ENCODE measurements around the gene NELFB. TPM values are rescaled to one million over a fixed set of nuclear protein-coding genes. Genes with fewer than 3 reads are reported as not detected.

Gene NELFB
- total RNA-seq, 3 donors from 2014 or later (not counting 1 experiment from before 2014, with no cell fraction given): 42.9 to 53.8 (median 52.6) TPM

DNA sequence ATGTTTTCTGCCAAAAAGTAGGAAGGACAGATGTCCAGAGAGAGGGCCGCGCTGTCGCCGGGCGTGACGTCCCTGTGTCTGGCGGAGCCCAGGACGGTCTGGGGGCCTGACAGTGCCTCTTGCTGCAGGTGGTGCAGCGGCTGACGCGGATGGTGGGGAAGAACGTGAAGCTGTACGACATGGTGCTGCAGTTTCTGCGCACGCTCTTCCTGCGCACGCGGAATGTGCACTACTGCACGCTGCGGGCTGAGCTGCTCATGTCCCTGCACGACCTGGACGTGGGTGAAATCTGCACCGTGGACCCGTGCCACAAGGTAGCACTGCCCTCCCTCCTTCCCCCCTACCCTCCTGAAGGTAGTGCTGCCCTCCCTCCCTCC, 7.8 kb downstream of the NELFB start:
- H3K4me3 Mint-ChIP-seq: no peak overlapping the region
- TF ChIP-seq, protein P1, sequence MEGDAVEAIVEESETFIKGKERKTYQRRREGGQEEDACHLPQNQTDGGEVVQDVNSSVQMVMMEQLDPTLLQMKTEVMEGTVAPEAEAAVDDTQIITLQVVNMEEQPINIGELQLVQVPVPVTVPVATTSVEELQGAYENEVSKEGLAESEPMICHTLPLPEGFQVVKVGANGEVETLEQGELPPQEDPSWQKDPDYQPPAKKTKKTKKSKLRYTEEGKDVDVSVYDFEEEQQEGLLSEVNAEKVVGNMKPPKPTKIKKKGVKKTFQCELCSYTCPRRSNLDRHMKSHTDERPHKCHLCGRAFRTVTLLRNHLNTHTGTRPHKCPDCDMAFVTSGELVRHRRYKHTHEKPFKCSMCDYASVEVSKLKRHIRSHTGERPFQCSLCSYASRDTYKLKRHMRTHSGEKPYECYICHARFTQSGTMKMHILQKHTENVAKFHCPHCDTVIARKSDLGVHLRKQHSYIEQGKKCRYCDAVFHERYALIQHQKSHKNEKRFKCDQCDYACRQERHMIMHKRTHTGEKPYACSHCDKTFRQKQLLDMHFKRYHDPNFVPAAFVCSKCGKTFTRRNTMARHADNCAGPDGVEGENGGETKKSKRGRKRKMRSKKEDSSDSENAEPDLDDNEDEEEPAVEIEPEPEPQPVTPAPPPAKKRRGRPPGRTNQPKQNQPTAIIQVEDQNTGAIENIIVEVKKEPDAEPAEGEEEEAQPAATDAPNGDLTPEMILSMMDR (IDR thresholded peaks at IDR 0.05): no peak
- H3K9me3 Mint-ChIP-seq: no peaks in the 10 kb centered on the region
- no peaks in the 10 kb centered on the region for H3K9me3 ChIP-seq (ENCODE audit: control insufficient read depth, insufficient read depth, low read length)
- H3K27me3 Mint-ChIP-seq (ENCODE audit: low read depth in 2 of 2): no peaks in the 10 kb centered on the region
- no peak for ATAC-seq
- H3K27ac Mint-ChIP-seq: no peak overlapping the region
- no peak overlapping the region for H3K27ac ChIP-seq (ENCODE audit: low read length)
- intact Hi-C loops (cut with micrococcal nuclease): no loop called here
- 92% methylated on average over 24 of the region's 24 CpGs for WGBS (ENCODE audit: insufficient coverage)
- H3K36me3 ChIP-seq (ENCODE audit: control insufficient read depth, insufficient read depth, low read length): peaks cover 33% of the 10 kb centered on the region
- peaks cover 0 to 6% of the 10 kb centered on the region in 2 donors for H3K4me1 Mint-ChIP-seq
- H3K36me3 Mint-ChIP-seq: no peaks in the 10 kb centered on the region
- H3K4me1 ChIP-seq (ENCODE audit: control insufficient read depth, insufficient read depth, low read length): peaks cover under 1% of the 10 kb centered on the region
- H3K27me3 ChIP-seq (ENCODE audit: control insufficient read depth, insufficient read depth, low read length): no peaks in the 10 kb centered on the region
- no peak for DNase-seq
- H3K4me3 ChIP-seq (ENCODE audit: low read length): no peak overlapping the region

DNA sequence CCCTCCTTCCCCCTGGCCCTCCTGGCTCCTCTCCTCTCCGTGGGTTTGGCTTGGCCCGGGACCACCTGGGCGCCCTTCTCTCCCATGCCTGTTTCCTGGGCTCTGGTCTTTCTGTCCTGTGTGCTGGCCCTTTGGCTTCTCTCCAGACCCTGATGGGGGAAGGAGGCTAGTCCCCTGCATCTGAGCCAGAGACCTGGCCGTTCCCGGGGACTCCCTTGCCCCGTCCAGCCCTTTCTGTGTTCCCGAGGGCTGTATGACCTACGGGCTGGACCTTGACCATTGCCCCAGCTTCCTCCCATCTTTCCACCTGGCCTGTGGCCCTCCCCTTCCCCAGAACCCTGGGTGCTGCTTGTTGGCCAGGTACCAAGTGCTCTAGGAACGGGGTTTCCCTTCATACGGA, 8.4 kb downstream of the NELFB start:
- intact Hi-C loops (cut with micrococcal nuclease): no loop called here
- peaks cover 35% of the 10 kb centered on the region for H3K36me3 ChIP-seq (ENCODE audit: control insufficient read depth, insufficient read depth, low read length)
- no peak overlapping the region for H3K4me3 Mint-ChIP-seq

DNA sequence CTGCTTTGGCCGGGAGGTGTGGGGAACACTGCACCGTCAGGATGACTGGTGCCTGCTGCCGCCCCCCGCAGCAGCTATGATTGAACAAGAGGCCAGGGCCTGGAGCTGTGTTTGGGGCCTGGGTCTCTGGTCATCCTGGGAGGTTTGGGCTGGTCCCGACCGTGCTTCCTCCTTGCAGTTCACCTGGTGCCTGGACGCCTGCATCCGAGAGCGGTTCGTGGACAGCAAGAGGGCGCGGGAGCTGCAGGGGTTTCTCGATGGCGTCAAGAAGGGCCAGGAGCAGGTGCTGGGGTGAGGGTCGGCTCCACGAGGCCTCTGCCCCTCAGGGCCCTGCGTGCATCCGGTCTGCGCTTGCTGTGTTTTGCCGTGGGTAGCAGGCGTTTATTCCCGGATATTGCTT, 8.9 kb downstream of the NELFB start:
- DNase-seq (no peak), ATAC-seq (no peak)
- H3K36me3 ChIP-seq (ENCODE audit: control insufficient read depth, insufficient read depth, low read length): peaks cover 33% of the 10 kb centered on the region
- no peak overlapping the region for H3K4me3 ChIP-seq (ENCODE audit: low read length)
- 98% methylated on average over 22 of the region's 22 CpGs for WGBS (ENCODE audit: insufficient coverage)
- H3K27me3 ChIP-seq (ENCODE audit: control insufficient read depth, insufficient read depth, low read length): no peaks in the 10 kb centered on the region
- H3K4me1 ChIP-seq (ENCODE audit: control insufficient read depth, insufficient read depth, low read length): peaks cover 4% of the 10 kb centered on the region
- H3K27ac Mint-ChIP-seq: no peak overlapping the region
- peaks cover 0 to 12% of the 10 kb centered on the region in 2 donors for H3K4me1 Mint-ChIP-seq
- TF ChIP-seq, protein P1 (IDR thresholded peaks at IDR 0.05): no peak
- no peak overlapping the region for H3K4me3 Mint-ChIP-seq
- no peak overlapping the region for H3K27ac ChIP-seq (ENCODE audit: low read length)
- no peaks in the 10 kb centered on the region for H3K36me3 Mint-ChIP-seq
- intact Hi-C loops (cut with micrococcal nuclease): no loop called here
- H3K27me3 Mint-ChIP-seq (ENCODE audit: low read depth in 2 of 2): no peaks in the 10 kb centered on the region
- H3K9me3 ChIP-seq (ENCODE audit: control insufficient read depth, insufficient read depth, low read length): no peaks in the 10 kb centered on the region
- no peaks in the 10 kb centered on the region for H3K9me3 Mint-ChIP-seq

More for the DNA sequence above, 8.4 kb downstream of the NELFB start:
- Mint-ChIP-seq H3K36me3 (no peaks in the 10 kb centered on the region), H3K27ac (no peak overlapping the region), H3K4me1 (peaks cover 0 to 8% of the 10 kb centered on the region in 2 donors), H3K9me3 (no peaks in the 10 kb centered on the region), H3K27me3 (ENCODE audit: low read depth in 2 of 2) (no peaks in the 10 kb centered on the region)
- H3K9me3 ChIP-seq (ENCODE audit: control insufficient read depth, insufficient read depth, low read length): no peaks in the 10 kb centered on the region
- no peaks in the 10 kb centered on the region for H3K27me3 ChIP-seq (ENCODE audit: control insufficient read depth, insufficient read depth, low read length)
- no peak overlapping the region for H3K4me3 ChIP-seq (ENCODE audit: low read length)
- TF ChIP-seq, protein P1 (IDR thresholded peaks at IDR 0.05): no peak
- no peak overlapping the region for H3K27ac ChIP-seq (ENCODE audit: low read length)
- H3K4me1 ChIP-seq (ENCODE audit: control insufficient read depth, insufficient read depth, low read length): peaks cover 4% of the 10 kb centered on the region
- WGBS (ENCODE audit: insufficient coverage): 86% methylated on average over 10 of the region's 10 CpGs
- DNase-seq: no peak
- ATAC-seq: no peak

DNA sequence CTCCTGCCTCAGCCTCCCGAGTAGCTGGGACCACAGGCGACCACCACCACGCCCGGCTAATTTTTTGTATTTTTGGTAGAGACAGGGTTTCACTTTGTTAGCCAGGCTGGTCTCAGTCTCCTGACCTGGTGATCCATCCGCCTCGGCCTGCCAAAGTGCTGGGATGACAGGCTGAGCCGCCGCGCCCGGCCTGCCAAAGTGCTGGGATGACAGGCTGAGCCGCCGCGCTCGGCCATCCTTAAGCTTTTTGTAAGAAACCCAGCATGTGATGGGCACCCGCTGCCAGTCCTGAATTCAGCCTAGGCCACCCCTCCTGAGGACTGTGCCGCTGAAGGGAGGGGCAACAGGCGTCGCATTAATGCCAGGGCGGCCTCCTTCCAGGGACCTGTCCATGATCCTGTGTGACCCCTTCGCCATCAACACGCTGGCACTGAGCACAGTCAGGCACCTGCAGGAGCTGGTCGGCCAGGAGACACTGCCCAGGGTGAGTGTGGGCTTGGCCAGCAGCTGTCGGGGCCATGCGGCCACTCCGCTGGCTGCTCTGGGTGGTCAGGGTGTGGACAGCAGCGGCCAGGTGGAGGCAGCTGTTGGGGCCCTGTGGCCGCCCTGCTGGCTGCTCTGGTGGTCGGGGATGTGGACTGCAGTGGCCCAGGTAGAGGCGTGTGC, 10.5 kb downstream of the NELFB start:
- no peak overlapping the region for H3K4me3 Mint-ChIP-seq
- Histone ChIP-seq H3K9me3 (ENCODE audit: control insufficient read depth, insufficient read depth, low read length) (no peaks in the 10 kb centered on the region), H3K36me3 (ENCODE audit: control insufficient read depth, insufficient read depth, low read length) (peaks cover 30% of the 10 kb centered on the region), H3K27ac (ENCODE audit: low read length) (no peak overlapping the region), H3K4me1 (ENCODE audit: control insufficient read depth, insufficient read depth, low read length) (peaks cover 7% of the 10 kb centered on the region), H3K27me3 (ENCODE audit: control insufficient read depth, insufficient read depth, low read length) (no peaks in the 10 kb centered on the region), H3K4me3 (ENCODE audit: low read length) (no peak overlapping the region)
- no peak for DNase-seq
- peaks cover 4 to 12% of the 10 kb centered on the region in 2 donors for H3K4me1 Mint-ChIP-seq
- TF ChIP-seq, protein P1 (IDR thresholded peaks at IDR 0.05): no peak
- no peaks in the 10 kb centered on the region for H3K27me3 Mint-ChIP-seq (ENCODE audit: low read depth in 2 of 2)
- 94% methylated on average over 29 of the region's 29 CpGs for WGBS (ENCODE audit: insufficient coverage)
- H3K36me3 Mint-ChIP-seq: no peaks in the 10 kb centered on the region
- H3K9me3 Mint-ChIP-seq: no peaks in the 10 kb centered on the region
- intact Hi-C loops (cut with micrococcal nuclease): no loop called here
- H3K27ac Mint-ChIP-seq: no peak overlapping the region
- ATAC-seq: no peak

Measured in natural killer cell (primary cell).